SU-DHL-6 (cell line): ENCODE results near the gene LTBP1.

Experiments used
- H2AFZ ChIP-seq: fragments of 200-600 bp; sonication (generic); 2 replicates; pipeline ENCODE4 v1.6.1; 2014; ENCODE audit warnings: low read depth, mild to moderate bottlenecking, moderate library complexity, mixed read lengths, antibody characterized with exemption, low read length; ENCODE audit not compliant: severe bottlenecking
- H3F3A ChIP-seq: fragments of 200-600 bp; shearing (Covaris generic); 2 replicates; pipeline ENCODE4 v1.6.0; 2016; ENCODE audit warnings: antibody characterized with exemption, mild to moderate bottlenecking; ENCODE audit not compliant: insufficient read depth
- H3K27ac ChIP-seq: fragments of 200-600 bp; sonication (generic); 2 replicates; pipeline ENCODE4 v1.5.1; 2016; ENCODE audit warnings: low read depth, mild to moderate bottlenecking, low read length, moderate library complexity, mixed read lengths
- H3K27me3 ChIP-seq: fragments of 200-600 bp; sonication (generic), shearing (Covaris generic); 2 replicates; pipeline ENCODE4 v1.6.0; 2014; ENCODE audit warnings: mild to moderate bottlenecking, low read length
- H3K36me3 ChIP-seq: fragments of 200-600 bp; sonication (generic); 2 replicates; pipeline ENCODE4 v1.6.1; 2014; ENCODE audit warnings: mild to moderate bottlenecking, low read length, mixed read lengths
- H3K4me2 ChIP-seq: fragments of 300-600, 200-600 bp; shearing (Covaris generic), sonication (generic); 2 replicates; pipeline ENCODE4 v1.6.0; 2014; ENCODE audit warnings: low read length, low read depth, mild to moderate bottlenecking; ENCODE audit not compliant: poor library complexity, severe bottlenecking
- H3K4me3 ChIP-seq: fragments of 200-600 bp; sonication (generic); 2 replicates; pipeline ENCODE4 v1.5.1; 2014; ENCODE audit warnings: antibody characterized with exemption, low read length, mild to moderate bottlenecking, mixed read lengths; ENCODE audit not compliant: insufficient read depth, poor library complexity, severe bottlenecking
- H3K79me2 ChIP-seq: fragments of 200-600 bp; sonication (generic); 2 replicates; pipeline ENCODE4 v1.6.1; 2014; ENCODE audit warnings: mild to moderate bottlenecking, low read length, moderate library complexity; ENCODE audit not compliant: insufficient read depth
- H3K9ac ChIP-seq: fragments of 200-600 bp; sonication (generic); 2 replicates; pipeline ENCODE4 v1.7.0; 2014; ENCODE audit warnings: mild to moderate bottlenecking, low read length
- H3K9me2 ChIP-seq: fragments of 200-600 bp; sonication (generic); replicated peaks from 2 replicates; pipeline ENCODE4 v1.6.1; 2014; ENCODE audit warnings: low read length; ENCODE audit not compliant: insufficient read depth
- H3K9me3 ChIP-seq: fragments of 200-600 bp; sonication (generic); 2 replicates; pipeline ENCODE4 v1.6.1; 2014; ENCODE audit warnings: low read length, mixed read lengths; ENCODE audit not compliant: insufficient read depth
- H4K20me1 ChIP-seq: fragments of 200-600 bp; sonication (generic); 2 replicates; pipeline ENCODE4 v1.6.1; 2014; ENCODE audit warnings: low read depth, mild to moderate bottlenecking, antibody characterized with exemption, low read length, moderate library complexity, mixed read lengths
- CTCF ChIP-seq: fragments of 200-600 bp; sonication (generic); IDR thresholded peaks from one replicate; pipeline ENCODE4 v1.5.1; 2017; ENCODE audit warnings: antibody characterized with exemption, mild to moderate bottlenecking, low read length, moderate library complexity; ENCODE audit not compliant: insufficient read depth, poor library complexity, severe bottlenecking
- EZH2phosphoT487 ChIP-seq: fragments of 200-600 bp; sonication (generic), shearing (Covaris generic); conservative IDR thresholded peaks from 2 replicates; pipeline ENCODE4 v1.6.1; 2018; ENCODE audit warnings: mild to moderate bottlenecking, antibody characterized with exemption, low read length, moderate library complexity, mixed read lengths

The LTBP1 gene

GRCh38 chr2:33216508-33217182 is 269.9 kb downstream of the LTBP1 start:
- no peak overlapping the region for H2AFZ ChIP-seq
- H3K9me3 ChIP-seq, result no peaks in the 10 kb centered on the region
- H4K20me1 ChIP-seq, result no peaks in the 10 kb centered on the region
- peaks cover 29% of the 10 kb centered on the region for H3K36me3 ChIP-seq
- no peak overlapping the region for H3K27ac ChIP-seq
- no peaks in the 10 kb centered on the region for H3K27me3 ChIP-seq
- no peaks in the 10 kb centered on the region for H3K9me2 ChIP-seq
- no peak overlapping the region for H3K4me2 ChIP-seq
- no peak overlapping the region for H3K4me3 ChIP-seq
- no peak overlapping the region for H3K9ac ChIP-seq
- peaks cover 3% of the 10 kb centered on the region; the same call in 1 of the 2 replicates for H3K79me2 ChIP-seq
- H3F3A ChIP-seq, result 0 out of 2 replicates have a peak, but pooled peaks cover 13% of the 10 kb centered on the region
- TF ChIP-seq EZH2phosphoT487 (no peak), CTCF (no peak)

- Histone ChIP-seq H3K4me3 (no peak overlapping the region), H3K4me2 (no peak overlapping the region), H2AFZ (no peak overlapping the region), H3F3A (peaks cover 13% of the 10 kb centered on the region; the same call in 1 of the 2 replicates), H3K79me2 (peaks cover 2% of the 10 kb centered on the region; the same call in 1 of the 2 replicates), H3K27me3 (no peaks in the 10 kb centered on the region), H3K27ac (no peak overlapping the region), H3K9me3 (no peaks in the 10 kb centered on the region), H3K9me2 (no peaks in the 10 kb centered on the region), H3K36me3 (peaks cover 36% of the 10 kb centered on the region), H3K9ac (no peak overlapping the region), H4K20me1 (no peaks in the 10 kb centered on the region)
- TF ChIP-seq CTCF, result no peak
- TF ChIP-seq EZH2phosphoT487, result no peak
Measured at GRCh38 chr2:33217406-33217805, 270.7 kb downstream of the LTBP1 start.

GRCh38 chr2:33219114-33219513 is 272.4 kb downstream of the LTBP1 start:
- no peak overlapping the region for H3K4me3 ChIP-seq
- no peaks in the 10 kb centered on the region; the same call in 1 of the 2 replicates for H3K79me2 ChIP-seq
- H3K27ac ChIP-seq, result no peak overlapping the region
- TF ChIP-seq CTCF (no peak), EZH2phosphoT487 (no peak)
- no peak overlapping the region for H3K9ac ChIP-seq
- H3F3A ChIP-seq, result peaks cover 13% of the 10 kb centered on the region; the same call in 1 of the 2 replicates
- no peaks in the 10 kb centered on the region for H3K9me2 ChIP-seq
- H3K27me3 ChIP-seq, result no peaks in the 10 kb centered on the region
- no peak overlapping the region for H3K4me2 ChIP-seq
- H4K20me1 ChIP-seq, result no peaks in the 10 kb centered on the region
- H3K9me3 ChIP-seq, result no peaks in the 10 kb centered on the region
- H2AFZ ChIP-seq, result no peak overlapping the region
- H3K36me3 ChIP-seq, result peaks cover 45% of the 10 kb centered on the region
